ENCODE measurements around the gene NDFIP2. TPM values are rescaled to one million over a fixed set of nuclear protein-coding genes. Genes with fewer than 3 reads are reported as not detected.

NDFIP2 gene
- total and polyA plus RNA-seq, 10 of the 15 experiments (the other 5 are each of a cell fraction or from before 2014, with no cell fraction given): 17.9 to 57.2 (median 30.6) TPM

DNA sequence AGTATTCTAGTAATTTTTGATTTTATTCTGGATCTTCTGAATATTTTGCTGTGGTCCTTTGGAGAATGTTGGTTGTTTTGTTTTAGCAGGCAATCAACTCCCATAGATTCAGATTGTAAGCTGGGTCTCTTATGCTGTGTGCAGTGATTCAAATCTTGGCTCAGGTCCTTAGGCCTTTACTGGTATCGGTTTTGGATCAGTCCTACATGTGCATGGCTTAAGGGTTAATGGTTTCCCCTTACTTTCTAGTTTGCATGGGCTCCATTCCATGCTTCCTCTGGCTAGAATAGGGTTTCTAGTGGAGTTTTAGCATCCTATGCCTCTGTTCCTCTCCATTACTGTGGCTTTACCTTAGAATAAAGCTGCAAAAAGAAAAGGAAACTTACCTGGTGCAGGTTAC, 16.1 kb downstream of the NDFIP2 start:
- Histone ChIP-seq H3K4me1 (ENCODE audit: control insufficient read depth, insufficient read depth, low read length) (peaks cover 4% of the 10 kb centered on the region), H3K79me2 (ENCODE audit: control insufficient read depth, insufficient read depth, low read length) (peaks cover 1% of the 10 kb centered on the region), H3K4me2 (ENCODE audit: control insufficient read depth, insufficient read depth) (no peak overlapping the region), H3K36me3 (ENCODE audit: control insufficient read depth in 2 of 2, insufficient read depth in 2 of 2, low read length in 1 of 2) (no peaks in the 10 kb centered on the region), H2AFZ (ENCODE audit: control insufficient read depth, low read depth, low read length) (no peak overlapping the region), H3K27ac (ENCODE audit: control insufficient read depth, insufficient read depth) (no peak overlapping the region), H3K9me3 (replicated peaks; ENCODE audit: control insufficient read depth, insufficient read depth, low read length) (no peaks in the 10 kb centered on the region), H3K4me3 (no peak overlapping the region), H3K9ac (ENCODE audit: control insufficient read depth, insufficient read depth, low read length) (no peak overlapping the region), H4K20me1 (ENCODE audit: control insufficient read depth, insufficient read depth) (no peaks in the 10 kb centered on the region), H3K27me3 (replicated peaks in 1 of 2; ENCODE audit: control insufficient read depth in 2 of 2, insufficient read depth in 2 of 2, low read length in 1 of 2) (no peaks in the 10 kb centered on the region)
- ATAC-seq (peak; percentile 36), DNase-seq (ENCODE audit: low read depth, low spot score) (no peak), FAIRE-seq (no peak)
- in situ Hi-C loops (cut with MboI): no loop called here
- RAD21 ChIA-PET (ENCODE audit: unreplicated experiment): interaction anchor here (0.7 to 1.9 kb wide), 4 partner anchors 14 to 73 kb away, joined by 3 to 6 read pairs (median 3); no protein-coding TSS in a partner anchor
- 92% methylated on average over 1 of the region's 1 CpG for WGBS (ENCODE audit: insufficient coverage, insufficient replicate concordance, low lambda C conversion rate, missing lambda C conversion rate)
- SMC1A ChIA-PET (ENCODE audit: uncharacterized antibody, unreplicated experiment): interaction anchor here (0.7 to 6.4 kb wide), 5 partner anchors 9 to 73 kb away, joined by 3 to 61 read pairs (median 5); partner anchors contain the start of gene NDFIP2
- POLR2A ChIA-PET: interaction anchor here (0.9 kb wide), 1 partner anchor 94 kb away, joined by 3 read pairs; no protein-coding TSS in a partner anchor
- TF ChIP-seq, protein P1, sequence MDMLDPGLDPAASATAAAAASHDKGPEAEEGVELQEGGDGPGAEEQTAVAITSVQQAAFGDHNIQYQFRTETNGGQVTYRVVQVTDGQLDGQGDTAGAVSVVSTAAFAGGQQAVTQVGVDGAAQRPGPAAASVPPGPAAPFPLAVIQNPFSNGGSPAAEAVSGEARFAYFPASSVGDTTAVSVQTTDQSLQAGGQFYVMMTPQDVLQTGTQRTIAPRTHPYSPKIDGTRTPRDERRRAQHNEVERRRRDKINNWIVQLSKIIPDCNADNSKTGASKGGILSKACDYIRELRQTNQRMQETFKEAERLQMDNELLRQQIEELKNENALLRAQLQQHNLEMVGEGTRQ (IDR thresholded peaks at IDR 0.05; ENCODE audit: borderline replicate concordance, low read depth, low read length): no peak
- TF ChIP-seq, protein P2, sequence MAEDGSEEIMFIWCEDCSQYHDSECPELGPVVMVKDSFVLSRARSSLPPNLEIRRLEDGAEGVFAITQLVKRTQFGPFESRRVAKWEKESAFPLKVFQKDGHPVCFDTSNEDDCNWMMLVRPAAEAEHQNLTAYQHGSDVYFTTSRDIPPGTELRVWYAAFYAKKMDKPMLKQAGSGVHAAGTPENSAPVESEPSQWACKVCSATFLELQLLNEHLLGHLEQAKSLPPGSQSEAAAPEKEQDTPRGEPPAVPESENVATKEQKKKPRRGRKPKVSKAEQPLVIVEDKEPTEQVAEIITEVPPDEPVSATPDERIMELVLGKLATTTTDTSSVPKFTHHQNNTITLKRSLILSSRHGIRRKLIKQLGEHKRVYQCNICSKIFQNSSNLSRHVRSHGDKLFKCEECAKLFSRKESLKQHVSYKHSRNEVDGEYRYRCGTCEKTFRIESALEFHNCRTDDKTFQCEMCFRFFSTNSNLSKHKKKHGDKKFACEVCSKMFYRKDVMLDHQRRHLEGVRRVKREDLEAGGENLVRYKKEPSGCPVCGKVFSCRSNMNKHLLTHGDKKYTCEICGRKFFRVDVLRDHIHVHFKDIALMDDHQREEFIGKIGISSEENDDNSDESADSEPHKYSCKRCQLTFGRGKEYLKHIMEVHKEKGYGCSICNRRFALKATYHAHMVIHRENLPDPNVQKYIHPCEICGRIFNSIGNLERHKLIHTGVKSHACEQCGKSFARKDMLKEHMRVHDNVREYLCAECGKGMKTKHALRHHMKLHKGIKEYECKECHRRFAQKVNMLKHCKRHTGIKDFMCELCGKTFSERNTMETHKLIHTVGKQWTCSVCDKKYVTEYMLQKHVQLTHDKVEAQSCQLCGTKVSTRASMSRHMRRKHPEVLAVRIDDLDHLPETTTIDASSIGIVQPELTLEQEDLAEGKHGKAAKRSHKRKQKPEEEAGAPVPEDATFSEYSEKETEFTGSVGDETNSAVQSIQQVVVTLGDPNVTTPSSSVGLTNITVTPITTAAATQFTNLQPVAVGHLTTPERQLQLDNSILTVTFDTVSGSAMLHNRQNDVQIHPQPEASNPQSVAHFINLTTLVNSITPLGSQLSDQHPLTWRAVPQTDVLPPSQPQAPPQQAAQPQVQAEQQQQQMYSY (CRISPR knock-in tag; IDR thresholded peaks at IDR 0.05): no peak
- TF ChIP-seq SUPT20H (IDR thresholded peaks at IDR 0.05; ENCODE audit: borderline replicate concordance, control insufficient read depth, low read depth, low read length): no peak
- no peak for TF ChIP-seq POLR2AphosphoS2 (IDR thresholded peaks at IDR 0.05; ENCODE audit: low read depth, low read length)
- no peak for TF ChIP-seq CREM (IDR thresholded peaks at IDR 0.05; ENCODE audit: low read depth)
- no peak for TF ChIP-seq RB1 (IDR thresholded peaks at IDR 0.05; ENCODE audit: borderline replicate concordance)
- TF ChIP-seq, protein P3, sequence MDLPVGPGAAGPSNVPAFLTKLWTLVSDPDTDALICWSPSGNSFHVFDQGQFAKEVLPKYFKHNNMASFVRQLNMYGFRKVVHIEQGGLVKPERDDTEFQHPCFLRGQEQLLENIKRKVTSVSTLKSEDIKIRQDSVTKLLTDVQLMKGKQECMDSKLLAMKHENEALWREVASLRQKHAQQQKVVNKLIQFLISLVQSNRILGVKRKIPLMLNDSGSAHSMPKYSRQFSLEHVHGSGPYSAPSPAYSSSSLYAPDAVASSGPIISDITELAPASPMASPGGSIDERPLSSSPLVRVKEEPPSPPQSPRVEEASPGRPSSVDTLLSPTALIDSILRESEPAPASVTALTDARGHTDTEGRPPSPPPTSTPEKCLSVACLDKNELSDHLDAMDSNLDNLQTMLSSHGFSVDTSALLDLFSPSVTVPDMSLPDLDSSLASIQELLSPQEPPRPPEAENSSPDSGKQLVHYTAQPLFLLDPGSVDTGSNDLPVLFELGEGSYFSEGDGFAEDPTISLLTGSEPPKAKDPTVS (IDR thresholded peaks at IDR 0.05; ENCODE audit: low read depth, low read length): no peak
- TF ChIP-seq, protein P4, sequence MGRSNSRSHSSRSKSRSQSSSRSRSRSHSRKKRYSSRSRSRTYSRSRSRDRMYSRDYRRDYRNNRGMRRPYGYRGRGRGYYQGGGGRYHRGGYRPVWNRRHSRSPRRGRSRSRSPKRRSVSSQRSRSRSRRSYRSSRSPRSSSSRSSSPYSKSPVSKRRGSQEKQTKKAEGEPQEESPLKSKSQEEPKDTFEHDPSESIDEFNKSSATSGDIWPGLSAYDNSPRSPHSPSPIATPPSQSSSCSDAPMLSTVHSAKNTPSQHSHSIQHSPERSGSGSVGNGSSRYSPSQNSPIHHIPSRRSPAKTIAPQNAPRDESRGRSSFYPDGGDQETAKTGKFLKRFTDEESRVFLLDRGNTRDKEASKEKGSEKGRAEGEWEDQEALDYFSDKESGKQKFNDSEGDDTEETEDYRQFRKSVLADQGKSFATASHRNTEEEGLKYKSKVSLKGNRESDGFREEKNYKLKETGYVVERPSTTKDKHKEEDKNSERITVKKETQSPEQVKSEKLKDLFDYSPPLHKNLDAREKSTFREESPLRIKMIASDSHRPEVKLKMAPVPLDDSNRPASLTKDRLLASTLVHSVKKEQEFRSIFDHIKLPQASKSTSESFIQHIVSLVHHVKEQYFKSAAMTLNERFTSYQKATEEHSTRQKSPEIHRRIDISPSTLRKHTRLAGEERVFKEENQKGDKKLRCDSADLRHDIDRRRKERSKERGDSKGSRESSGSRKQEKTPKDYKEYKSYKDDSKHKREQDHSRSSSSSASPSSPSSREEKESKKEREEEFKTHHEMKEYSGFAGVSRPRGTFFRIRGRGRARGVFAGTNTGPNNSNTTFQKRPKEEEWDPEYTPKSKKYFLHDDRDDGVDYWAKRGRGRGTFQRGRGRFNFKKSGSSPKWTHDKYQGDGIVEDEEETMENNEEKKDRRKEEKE (IDR thresholded peaks at IDR 0.05): no peak
- TF ChIP-seq CHD1 (IDR thresholded peaks at IDR 0.05; ENCODE audit: low read depth, low read length): no peak
- no peak for TF ChIP-seq BMI1 (IDR thresholded peaks at IDR 0.05; ENCODE audit: borderline replicate concordance)
- intact Hi-C loops (cut with micrococcal nuclease; ENCODE audit: unreplicated experiment): no loop called here
- CTCF ChIA-PET: interaction anchor here (1.2 to 2.6 kb wide), 4 partner anchors 8 to 74 kb away, joined by 3 to 7 read pairs (median 3); no protein-coding TSS in a partner anchor
- no TSS peak for BruUV-seq (replicated peaks)
